Stimulated activated CD8-positive, alpha-beta memory T cell treated with anti-CD3 and anti-CD28 coated beads, Interleukin-15, amount 100 ng/mL, for 1 hour (primary cell): ENCODE measurements around the gene CARS1.

ENCODE experiments used
- DNase-seq: peaks from one replicate; pipeline ENCODE4 v3.0.0-alpha.2; 2020; ENCODE audit warnings: low read depth

CARS1 gene

GRCh38 chr11:3057069-3057963 lies at the start of gene CARS1:
Gene CARS1, minus strand, starts transcription at chr11:3057423. Its CDS starts 56 bp downstream, at chr11:3057367.
- peak; percentile 80 for DNase-seq

- DNase-seq, result no peak
Measured at GRCh38 chr11:3105791-3106735, 48.8 kb upstream of the CARS1 start.

- no peak for DNase-seq
Measured at GRCh38 chr11:3104961-3105790, 48.0 kb upstream of the CARS1 start.

DNA sequence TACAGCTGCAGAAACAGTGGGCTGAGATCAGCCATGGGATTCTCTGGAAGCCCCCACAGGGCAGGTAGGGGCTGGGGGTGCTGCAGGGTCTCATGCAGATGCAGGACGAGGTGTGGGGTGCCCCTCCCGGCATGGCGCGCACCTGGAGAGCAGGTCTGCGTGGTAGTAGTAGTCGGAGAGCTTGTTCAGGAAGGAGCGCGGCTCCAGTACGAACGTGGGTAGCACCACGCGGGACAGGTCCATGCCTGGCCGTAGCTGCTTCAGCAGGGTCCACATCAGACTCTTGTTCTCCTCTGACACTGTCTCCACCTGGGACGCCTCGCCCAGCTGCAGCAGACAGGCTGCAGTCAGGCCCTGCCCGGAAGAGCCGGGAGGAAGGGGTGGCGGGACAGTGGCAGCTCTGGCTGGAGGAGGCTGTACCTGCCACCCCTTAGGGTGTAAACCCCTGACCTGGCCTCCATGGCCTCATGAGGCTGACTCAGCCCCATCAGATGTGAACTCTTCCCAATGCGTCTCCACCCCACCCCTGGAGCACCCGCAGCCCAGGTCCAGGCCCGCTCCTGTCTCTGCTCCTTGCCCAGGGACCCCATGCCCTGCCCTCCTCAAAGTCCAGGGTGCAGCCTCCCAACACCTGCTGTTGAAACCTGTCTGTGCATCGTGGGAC lies 47.0 kb upstream of the CARS1 start:
- DNase-seq, result no peak

DNA sequence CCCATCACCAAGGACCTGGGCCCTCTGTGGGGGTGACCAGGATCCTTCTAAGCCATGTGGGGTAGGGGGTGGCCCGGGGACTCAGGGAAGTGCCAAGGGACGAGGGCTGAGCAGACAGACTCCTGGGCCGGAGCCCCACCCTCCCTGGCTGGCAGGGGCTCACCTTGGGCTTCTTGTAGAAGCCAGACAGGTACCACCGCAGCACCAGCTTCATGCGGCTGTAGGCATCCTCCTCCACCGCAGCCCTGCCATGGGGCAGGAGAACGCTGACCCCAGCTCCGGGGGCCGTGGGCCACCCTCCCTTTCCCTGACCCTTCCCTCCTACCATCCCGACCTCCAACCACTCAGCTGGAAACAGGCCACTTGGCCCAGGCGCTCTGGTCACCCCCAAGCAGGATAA lies 45.9 kb upstream of the CARS1 start:
- DNase-seq, result no peak

- DNase-seq, result no peak
Measured at GRCh38 chr11:3102641-3102921, 45.4 kb upstream of the CARS1 start.

- DNase-seq, result no peak
Measured at GRCh38 chr11:3101921-3102640, 44.9 kb upstream of the CARS1 start.

GRCh38 chr11:3099178-3099577 lies 42.0 kb upstream of the CARS1 start:
- no peak for DNase-seq

GRCh38 chr11:3096909-3097530 lies 39.8 kb upstream of the CARS1 start:
- DNase-seq, result no peak

GRCh38 chr11:3095712-3096361 lies 38.6 kb upstream of the CARS1 start:
- no peak for DNase-seq

- no peak for DNase-seq
Measured at GRCh38 chr11:3094223-3094824, 37.1 kb upstream of the CARS1 start.

DNA sequence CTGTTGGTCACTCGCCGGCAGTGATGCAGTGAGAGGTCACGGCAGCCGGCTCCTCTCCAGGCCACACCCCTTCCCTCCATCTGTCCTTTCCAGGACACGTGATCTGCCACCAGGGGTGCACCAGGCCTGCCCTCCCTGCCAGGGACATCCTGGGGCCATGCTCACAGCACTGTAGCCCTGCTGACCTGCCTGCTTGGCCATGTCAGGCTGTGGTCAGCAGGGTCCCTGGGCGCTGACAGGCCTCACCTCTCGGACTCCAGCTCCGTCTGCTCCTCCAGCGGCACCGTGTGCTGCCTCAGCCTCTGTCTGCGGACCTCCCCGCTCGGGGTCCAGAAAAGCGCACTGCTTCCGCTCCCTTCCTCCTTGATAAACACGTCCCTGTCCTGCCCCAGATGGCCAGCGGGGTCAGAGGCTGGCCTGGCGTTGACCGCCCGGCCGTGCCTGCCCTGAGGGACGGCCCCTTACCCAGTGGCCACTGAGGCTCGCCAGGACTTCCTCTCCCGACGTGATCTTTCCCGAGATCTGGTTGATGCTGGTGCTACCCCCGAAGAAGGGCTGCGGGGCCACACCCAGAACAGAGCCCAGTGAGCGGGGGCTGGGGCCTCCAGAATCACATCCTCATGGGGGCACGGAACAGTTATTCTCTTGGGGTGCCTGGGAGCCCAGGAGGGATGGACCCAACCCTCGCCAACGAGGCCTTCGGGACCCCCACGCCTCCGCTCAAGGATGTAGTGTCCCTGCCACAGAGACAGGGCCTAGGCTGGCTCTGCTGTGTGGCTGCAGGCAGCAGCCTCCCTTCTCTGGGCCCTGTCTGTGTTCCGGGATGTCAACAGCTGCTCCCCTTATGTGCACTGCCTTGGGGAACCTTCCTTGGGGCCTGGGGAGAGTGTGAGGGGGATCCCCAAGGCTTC lies 36.3 kb upstream of the CARS1 start:
- DNase-seq, result no peak

- no peak for DNase-seq
Measured at GRCh38 chr11:3092603-3093141, 35.4 kb upstream of the CARS1 start.

DNA sequence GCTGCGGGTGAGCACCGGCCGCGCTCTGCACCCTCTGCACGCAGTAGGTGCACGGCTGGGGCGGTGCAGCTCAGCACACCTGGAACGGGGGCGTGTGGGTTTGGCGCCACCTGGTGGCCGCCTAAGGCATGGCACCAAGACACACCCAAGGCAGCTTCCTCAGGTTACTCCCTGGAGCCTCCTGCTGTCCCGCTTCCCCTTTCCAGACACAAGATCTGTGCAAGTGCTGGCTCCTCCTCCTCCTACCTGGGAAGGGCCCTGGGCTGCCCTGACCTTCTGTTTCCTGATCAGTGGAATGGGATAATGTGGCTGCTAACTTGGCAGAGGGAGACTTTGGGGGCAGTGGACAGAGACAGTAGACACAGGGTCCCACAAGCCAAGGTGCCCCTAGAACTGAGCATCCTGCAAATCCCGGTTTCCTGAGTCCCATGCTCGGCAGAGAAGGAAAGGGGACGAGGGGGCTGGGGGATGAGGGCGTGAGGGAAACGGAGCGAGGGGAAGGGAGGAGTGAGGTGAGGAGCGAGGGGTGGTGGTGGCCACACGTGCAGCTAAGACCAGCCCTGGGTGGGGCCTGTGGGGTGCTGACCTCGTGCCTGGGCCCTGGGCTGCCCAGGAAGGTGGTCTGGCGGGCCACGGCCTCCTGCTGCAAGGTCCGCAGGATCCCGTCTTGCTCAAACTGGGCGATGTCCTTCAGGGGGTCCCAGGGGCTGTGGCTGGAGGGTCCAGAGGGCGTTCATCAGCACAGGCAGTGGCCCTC lies 34.8 kb upstream of the CARS1 start:
- peak; percentile 24 for DNase-seq

- DNase-seq, result no peak
Measured at GRCh38 chr11:3091081-3091845, 34.0 kb upstream of the CARS1 start.

- no peak for DNase-seq
Measured at GRCh38 chr11:3090096-3090901, 33.1 kb upstream of the CARS1 start.
